PC-3 (cell line): ENCODE data around the gene GPC3.

Experiments used
- EZH2 ChIP-seq: fragments of 300-600 bp; sonication (generic); IDR thresholded peaks from one replicate; pipeline ENCODE4 v1.6.1; 2017; ENCODE audit warnings: antibody characterized with exemption, mild to moderate bottlenecking, low read length; ENCODE audit not compliant: unreplicated experiment
- EZH2phosphoT487 ChIP-seq: fragments of 300-600 bp; sonication (generic); IDR thresholded peaks from 2 replicates; pipeline ENCODE4 v1.6.1; 2018; ENCODE audit warnings: mild to moderate bottlenecking, antibody characterized with exemption, low read length, borderline replicate concordance
- TF ChIP-seq, protein P1 (sequence below): fragments of 300-600 bp; sonication (generic); conservative IDR thresholded peaks from 2 replicates; pipeline ENCODE4 v1.5.1; 2017; ENCODE audit warnings: antibody characterized with exemption, low read depth, mild to moderate bottlenecking, low read length

DNA sequence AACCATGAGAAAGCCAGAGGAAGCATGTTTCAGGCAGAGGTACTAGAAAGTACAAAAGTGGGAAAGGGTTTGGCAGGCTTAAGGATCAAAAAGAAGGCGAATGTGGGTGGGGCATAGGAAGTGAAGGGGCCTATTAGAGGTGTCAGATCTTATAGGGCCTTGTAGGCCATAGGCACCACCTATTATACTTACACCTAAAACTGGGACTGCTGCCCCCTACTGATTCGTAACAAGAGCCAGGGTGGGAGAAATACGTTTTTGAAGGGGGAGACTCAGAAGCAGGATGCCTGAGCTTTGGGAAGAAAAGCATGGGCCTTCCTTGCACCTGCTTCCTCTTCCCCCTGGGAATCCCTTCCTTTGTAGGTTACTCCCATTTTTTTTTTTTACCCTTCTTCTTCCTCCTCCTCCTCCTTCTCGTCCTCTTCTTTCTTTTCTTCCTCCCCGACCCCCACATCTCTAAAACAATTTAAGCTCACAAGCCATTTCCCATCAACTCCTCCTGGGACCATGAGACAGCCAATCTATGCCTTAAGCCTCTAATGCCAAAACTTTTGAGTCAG lies 40.7 kb upstream of the GPC3 start:
- TF ChIP-seq, protein P1, sequence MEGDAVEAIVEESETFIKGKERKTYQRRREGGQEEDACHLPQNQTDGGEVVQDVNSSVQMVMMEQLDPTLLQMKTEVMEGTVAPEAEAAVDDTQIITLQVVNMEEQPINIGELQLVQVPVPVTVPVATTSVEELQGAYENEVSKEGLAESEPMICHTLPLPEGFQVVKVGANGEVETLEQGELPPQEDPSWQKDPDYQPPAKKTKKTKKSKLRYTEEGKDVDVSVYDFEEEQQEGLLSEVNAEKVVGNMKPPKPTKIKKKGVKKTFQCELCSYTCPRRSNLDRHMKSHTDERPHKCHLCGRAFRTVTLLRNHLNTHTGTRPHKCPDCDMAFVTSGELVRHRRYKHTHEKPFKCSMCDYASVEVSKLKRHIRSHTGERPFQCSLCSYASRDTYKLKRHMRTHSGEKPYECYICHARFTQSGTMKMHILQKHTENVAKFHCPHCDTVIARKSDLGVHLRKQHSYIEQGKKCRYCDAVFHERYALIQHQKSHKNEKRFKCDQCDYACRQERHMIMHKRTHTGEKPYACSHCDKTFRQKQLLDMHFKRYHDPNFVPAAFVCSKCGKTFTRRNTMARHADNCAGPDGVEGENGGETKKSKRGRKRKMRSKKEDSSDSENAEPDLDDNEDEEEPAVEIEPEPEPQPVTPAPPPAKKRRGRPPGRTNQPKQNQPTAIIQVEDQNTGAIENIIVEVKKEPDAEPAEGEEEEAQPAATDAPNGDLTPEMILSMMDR: no peak
- TF ChIP-seq EZH2 (no peak), EZH2phosphoT487 (no peak)
